ENCODE measurements around the gene C11orf42. TPM values are rescaled to one million over a fixed set of nuclear protein-coding genes. Genes with fewer than 3 reads are reported as not detected.

Gene C11orf42
- total and polyA plus RNA-seq, 2 donors (not counting 3 experiments of a cell fraction or from before 2014, with no cell fraction given): not detected

DNA sequence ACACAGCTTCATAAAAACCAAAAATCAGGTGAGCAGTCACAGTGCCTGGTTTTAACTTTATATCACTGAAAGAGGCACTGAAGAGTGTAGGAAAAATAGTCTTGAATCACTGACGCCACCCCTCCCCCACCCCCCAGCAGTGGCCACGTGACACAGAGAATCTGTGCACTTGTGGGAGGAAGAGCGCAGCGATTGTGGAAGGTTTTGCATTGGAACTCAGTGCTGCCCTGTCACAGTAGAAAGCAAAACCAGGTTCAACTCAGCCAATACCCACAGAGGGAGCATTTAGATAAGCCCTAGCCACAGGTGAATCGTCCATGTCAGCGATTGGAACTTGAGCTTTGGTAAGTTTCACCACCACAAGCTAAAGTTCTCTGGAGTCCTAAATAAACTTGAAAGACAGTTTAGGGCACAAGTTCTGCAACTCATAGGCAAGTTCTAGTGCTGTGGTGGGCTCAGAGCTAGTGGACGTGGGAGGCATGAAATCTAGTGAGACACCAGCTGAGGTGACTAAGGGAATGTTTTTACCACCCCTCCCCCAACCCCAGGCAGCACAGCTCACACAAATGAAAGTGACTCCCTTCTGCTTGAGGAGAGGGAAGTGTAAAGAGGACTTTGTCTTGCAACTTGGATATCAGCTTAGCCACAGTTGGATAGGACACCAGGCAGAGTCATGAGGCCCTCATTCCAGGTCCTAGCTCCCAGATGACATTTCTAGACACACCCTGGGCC is 48.6 kb upstream of the C11orf42 start:
- ChIA-PET POLR2A (no interaction called here), CTCF (interaction anchor here (1.1 kb wide), 1 partner anchor 11 kb away, joined by 3 read pairs; no protein-coding TSS in a partner anchor)
- DNase-seq (ENCODE audit: low read depth, low spot score) (no peak), FAIRE-seq (no peak)
- no peaks in the 10 kb centered on the region for H3K9me1 ChIP-seq (replicated peaks; ENCODE audit: control insufficient read depth, extremely low read depth, insufficient read depth, low read length)
- H3K4me2 ChIP-seq (ENCODE audit: insufficient read depth, low read length): no peak overlapping the region
- dilution Hi-C loops (cut with MboI; ENCODE audit: extremely low pct_ligation_motif_present, low sequenced_read_pairs) (no loop called here), intact Hi-C loops (cut with micrococcal nuclease) (no loop called here)
- no TSS peak for BruUV-seq (replicated peaks)
- no peaks in the 10 kb centered on the region for H3K4me1 ChIP-seq (ENCODE audit: control insufficient read depth, extremely low read depth, insufficient read depth, low read length)
- no peaks in the 10 kb centered on the region for H3K79me2 ChIP-seq (ENCODE audit: control insufficient read depth, insufficient read depth, low read length)
- no peak for TF ChIP-seq GATA2 (IDR thresholded peaks at IDR 0.05; ENCODE audit: insufficient read depth, insufficient read length, low read depth, low read length)
- TF ChIP-seq, protein P1, sequence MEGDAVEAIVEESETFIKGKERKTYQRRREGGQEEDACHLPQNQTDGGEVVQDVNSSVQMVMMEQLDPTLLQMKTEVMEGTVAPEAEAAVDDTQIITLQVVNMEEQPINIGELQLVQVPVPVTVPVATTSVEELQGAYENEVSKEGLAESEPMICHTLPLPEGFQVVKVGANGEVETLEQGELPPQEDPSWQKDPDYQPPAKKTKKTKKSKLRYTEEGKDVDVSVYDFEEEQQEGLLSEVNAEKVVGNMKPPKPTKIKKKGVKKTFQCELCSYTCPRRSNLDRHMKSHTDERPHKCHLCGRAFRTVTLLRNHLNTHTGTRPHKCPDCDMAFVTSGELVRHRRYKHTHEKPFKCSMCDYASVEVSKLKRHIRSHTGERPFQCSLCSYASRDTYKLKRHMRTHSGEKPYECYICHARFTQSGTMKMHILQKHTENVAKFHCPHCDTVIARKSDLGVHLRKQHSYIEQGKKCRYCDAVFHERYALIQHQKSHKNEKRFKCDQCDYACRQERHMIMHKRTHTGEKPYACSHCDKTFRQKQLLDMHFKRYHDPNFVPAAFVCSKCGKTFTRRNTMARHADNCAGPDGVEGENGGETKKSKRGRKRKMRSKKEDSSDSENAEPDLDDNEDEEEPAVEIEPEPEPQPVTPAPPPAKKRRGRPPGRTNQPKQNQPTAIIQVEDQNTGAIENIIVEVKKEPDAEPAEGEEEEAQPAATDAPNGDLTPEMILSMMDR (IDR thresholded peaks at IDR 0.05; ENCODE audit: extremely low read depth in 1 of 2, insufficient read depth in 1 of 2, low read depth in 1 of 2, low read length in 2 of 2): no peak
- TF ChIP-seq MAX (IDR thresholded peaks at IDR 0.05; ENCODE audit: insufficient read depth, insufficient read length): no peak
- TF ChIP-seq POLR2AphosphoS5 (IDR thresholded peaks at IDR 0.05; ENCODE audit: insufficient read depth, low read depth, low read length): no peak
- no peak for TF ChIP-seq EZH2 (IDR thresholded peaks at IDR 0.05; ENCODE audit: borderline replicate concordance, low read depth, low read length, severe bottlenecking)
- TF ChIP-seq MYC (IDR thresholded peaks at IDR 0.05; ENCODE audit: low read depth, low read length): no peak
- TF ChIP-seq POLR2A (IDR thresholded peaks at IDR 0.05; ENCODE audit: low read depth, low read length): no peak
- TF ChIP-seq FOS (IDR thresholded peaks at IDR 0.05; ENCODE audit: borderline replicate concordance, insufficient read depth, low read length): no peak
- TF ChIP-seq JUN (IDR thresholded peaks at IDR 0.05; ENCODE audit: borderline replicate concordance, insufficient read depth, insufficient read length, low read depth): no peak
- no peaks in the 10 kb centered on the region for H4K20me1 ChIP-seq (replicated peaks; ENCODE audit: control insufficient read depth, extremely low read depth, insufficient read depth, low read length)
- H3K27me3 ChIP-seq (ENCODE audit: control insufficient read depth in 2 of 2, insufficient read depth in 2 of 2, low read length in 2 of 2): no peaks in the 10 kb centered on the region
- H3K4me3 ChIP-seq (replicated peaks in 1 of 3; ENCODE audit: insufficient read depth in 1 of 3, low read depth in 1 of 3, low read length in 3 of 3): no peak overlapping the region
- no peaks in the 10 kb centered on the region for H3K9me3 ChIP-seq (replicated peaks; ENCODE audit: control insufficient read depth, insufficient read depth, low read length)
- no peak overlapping the region for H3K9ac ChIP-seq (replicated peaks; ENCODE audit: extremely low read depth, insufficient read depth, low read length)
- no peak overlapping the region for H3K27ac ChIP-seq (ENCODE audit: insufficient read depth, low read depth, low read length)
- no peaks in the 10 kb centered on the region for H3K36me3 ChIP-seq (ENCODE audit: control insufficient read depth in 2 of 2, extremely low read depth in 1 of 2, insufficient read depth in 2 of 2, low read length in 2 of 2)
- no peak overlapping the region for H2AFZ ChIP-seq (ENCODE audit: low read depth, low read length)

Measured in endothelial cell of umbilical vein (primary cell).